ENCODE measurements around the gene OPN1MW.
"Not testable (repeated sequence)": the region's sequence is repeated elsewhere in the genome, so short reads cannot be mapped to it uniquely, and the experiment has no call there.

Gene OPN1MW

GRCh38 chrX:154182296-154182695 lies at the start of gene OPN1MW:
TSS of gene OPN1MW (plus strand) at chrX:154182596. CDS start at chrX:154182678, 82 bp downstream.
- DNase-seq, result not testable (repeated sequence)

GRCh38 chrX:154135458-154136229 lies 46.8 kb upstream of the OPN1MW start:
- DNase-seq, result no peak

- peak; percentile 31 for DNase-seq
These were observed 45.7 kb upstream of the OPN1MW start for GRCh38 chrX:154136627-154137161.

- DNase-seq, result no peak
These were observed 43.5 kb upstream of the OPN1MW start for GRCh38 chrX:154138857-154139256.

- no peak for DNase-seq
These were observed 42.2 kb upstream of the OPN1MW start for GRCh38 chrX:154140206-154140605.

GRCh38 chrX:154140742-154141141 lies 41.7 kb upstream of the OPN1MW start:
- DNase-seq, result no peak

GRCh38 chrX:154142386-154142785 lies 40.0 kb upstream of the OPN1MW start:
- DNase-seq, result no peak

GRCh38 chrX:154142950-154143745 lies 39.2 kb upstream of the OPN1MW start:
- DNase-seq, result no peak

- not testable (repeated sequence) for DNase-seq
These were observed 38.4 kb upstream of the OPN1MW start, which contains the start of gene OPN1LW for GRCh38 chrX:154144010-154144409. TSS of gene OPN1LW (plus strand) at chrX:154144243. CDS start at chrX:154144284, 41 bp downstream.

- not testable (repeated sequence) for DNase-seq
These were observed 31.4 kb upstream of the OPN1MW start for GRCh38 chrX:154151030-154151429.

GRCh38 chrX:154156221-154156620 lies 26.2 kb upstream of the OPN1MW start:
- not testable (repeated sequence) for DNase-seq

GRCh38 chrX:154157207-154157606 lies 25.2 kb upstream of the OPN1MW start:
- DNase-seq, result not testable (repeated sequence)

- not testable (repeated sequence) for DNase-seq
These were observed 23.1 kb upstream of the OPN1MW start for GRCh38 chrX:154159345-154159744.

GRCh38 chrX:154164902-154165301 lies 17.5 kb upstream of the OPN1MW start:
- DNase-seq, result not testable (repeated sequence)

GRCh38 chrX:154168384-154168783 lies 14.0 kb upstream of the OPN1MW start:
- DNase-seq, result not testable (repeated sequence)

- not testable (repeated sequence) for DNase-seq
These were observed 9.9 kb upstream of the OPN1MW start for GRCh38 chrX:154172535-154172943.

GRCh38 chrX:154174356-154174755 lies 8.0 kb upstream of the OPN1MW start:
- not testable (repeated sequence) for DNase-seq

GRCh38 chrX:154183794-154184193 lies 1.4 kb downstream of the OPN1MW start:
- DNase-seq, result not testable (repeated sequence)

GRCh38 chrX:154192846-154193245 lies 10.4 kb downstream of the OPN1MW start:
- not testable (repeated sequence) for DNase-seq

- not testable (repeated sequence) for DNase-seq
These were observed 11.9 kb downstream of the OPN1MW start for GRCh38 chrX:154194316-154194715.

GRCh38 chrX:154196466-154196865 lies 14.1 kb downstream of the OPN1MW start:
- DNase-seq, result not testable (repeated sequence)

- DNase-seq, result not testable (repeated sequence)
These were observed 27.4 kb downstream of the OPN1MW start for GRCh38 chrX:154209670-154210418.

GRCh38 chrX:154211057-154211456 lies 28.7 kb downstream of the OPN1MW start:
- not testable (repeated sequence) for DNase-seq

Measured in COR-L47 (cell line).